Thyroid gland (tissue), 4 donors: ENCODE results near the gene PLD6.

Source experiments
- POLR2A ChIP-seq, 2 donors: fragments of 450-650 bp; IDR thresholded peaks; one replicate each; pipeline ENCODE4 v1.6.1; 2017; ENCODE audit warnings: antibody characterized with exemption in 2 of 2, mild to moderate bottlenecking in 2 of 2, moderate library complexity in 1 of 2
- TF ChIP-seq, protein P1 (sequence below), 6 experiments: fragments of 200-600 bp in 3 of 6; fragments of 450-650 bp in 3 of 6; sonication (generic) in 3 of 6; IDR thresholded peaks; one replicate each; pipeline ENCODE4 v1.5.1; 2016 to 2019; ENCODE audit warnings: antibody characterized with exemption in 6 of 6, mild to moderate bottlenecking in 2 of 6, inconsistent platforms in 1 of 6, moderate library complexity in 1 of 6

DNA sequence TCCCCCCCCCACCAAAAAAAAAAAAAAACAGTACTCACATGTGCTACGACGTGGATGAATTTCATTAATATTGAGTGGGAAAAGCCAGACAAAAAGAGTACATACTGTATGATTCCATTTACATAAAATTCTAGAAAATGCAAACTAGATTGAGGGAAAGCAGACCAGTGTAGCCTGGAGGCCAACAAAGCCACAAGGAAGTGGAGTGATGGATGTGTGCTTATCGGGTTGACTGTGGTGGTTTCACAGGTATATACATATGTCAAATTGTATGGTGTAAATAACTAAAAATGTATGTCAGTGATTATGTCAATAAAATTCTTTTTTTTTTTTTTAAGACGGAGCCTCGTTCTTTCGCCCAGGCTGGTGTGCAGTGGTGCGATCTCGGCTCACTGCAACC lies 1.9 kb upstream of the PLD6 start:
- TF ChIP-seq, protein P1, sequence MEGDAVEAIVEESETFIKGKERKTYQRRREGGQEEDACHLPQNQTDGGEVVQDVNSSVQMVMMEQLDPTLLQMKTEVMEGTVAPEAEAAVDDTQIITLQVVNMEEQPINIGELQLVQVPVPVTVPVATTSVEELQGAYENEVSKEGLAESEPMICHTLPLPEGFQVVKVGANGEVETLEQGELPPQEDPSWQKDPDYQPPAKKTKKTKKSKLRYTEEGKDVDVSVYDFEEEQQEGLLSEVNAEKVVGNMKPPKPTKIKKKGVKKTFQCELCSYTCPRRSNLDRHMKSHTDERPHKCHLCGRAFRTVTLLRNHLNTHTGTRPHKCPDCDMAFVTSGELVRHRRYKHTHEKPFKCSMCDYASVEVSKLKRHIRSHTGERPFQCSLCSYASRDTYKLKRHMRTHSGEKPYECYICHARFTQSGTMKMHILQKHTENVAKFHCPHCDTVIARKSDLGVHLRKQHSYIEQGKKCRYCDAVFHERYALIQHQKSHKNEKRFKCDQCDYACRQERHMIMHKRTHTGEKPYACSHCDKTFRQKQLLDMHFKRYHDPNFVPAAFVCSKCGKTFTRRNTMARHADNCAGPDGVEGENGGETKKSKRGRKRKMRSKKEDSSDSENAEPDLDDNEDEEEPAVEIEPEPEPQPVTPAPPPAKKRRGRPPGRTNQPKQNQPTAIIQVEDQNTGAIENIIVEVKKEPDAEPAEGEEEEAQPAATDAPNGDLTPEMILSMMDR (IDR thresholded peaks at IDR 0.05), result no peak
- TF ChIP-seq POLR2A (IDR thresholded peaks at IDR 0.05), result no peak
